Measurements from ENCODE around the gene SCP2.

DNA sequence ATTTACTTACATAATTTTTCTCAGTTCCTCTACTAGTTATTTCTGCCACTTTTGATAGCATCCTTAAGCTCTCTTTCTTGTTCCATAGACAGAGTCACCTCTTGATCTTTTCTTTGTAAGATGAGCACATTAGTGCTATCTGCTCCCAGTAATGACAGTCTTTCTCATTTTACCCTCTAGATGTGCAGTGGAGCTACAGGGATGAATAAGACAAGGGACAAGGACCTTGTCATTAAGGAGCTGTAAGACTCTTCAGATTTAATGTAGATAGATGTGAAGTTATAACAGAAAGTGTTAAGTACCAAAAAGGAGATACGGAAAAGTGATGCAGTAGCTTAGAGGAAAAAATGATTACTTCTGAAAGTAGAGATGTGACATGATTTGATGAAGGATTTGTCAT lies 20.4 kb downstream of the SCP2 start:
- TF ChIP-seq POLR2A (IDR thresholded peaks at IDR 0.05) = no peak
- TF ChIP-seq, protein P1, sequence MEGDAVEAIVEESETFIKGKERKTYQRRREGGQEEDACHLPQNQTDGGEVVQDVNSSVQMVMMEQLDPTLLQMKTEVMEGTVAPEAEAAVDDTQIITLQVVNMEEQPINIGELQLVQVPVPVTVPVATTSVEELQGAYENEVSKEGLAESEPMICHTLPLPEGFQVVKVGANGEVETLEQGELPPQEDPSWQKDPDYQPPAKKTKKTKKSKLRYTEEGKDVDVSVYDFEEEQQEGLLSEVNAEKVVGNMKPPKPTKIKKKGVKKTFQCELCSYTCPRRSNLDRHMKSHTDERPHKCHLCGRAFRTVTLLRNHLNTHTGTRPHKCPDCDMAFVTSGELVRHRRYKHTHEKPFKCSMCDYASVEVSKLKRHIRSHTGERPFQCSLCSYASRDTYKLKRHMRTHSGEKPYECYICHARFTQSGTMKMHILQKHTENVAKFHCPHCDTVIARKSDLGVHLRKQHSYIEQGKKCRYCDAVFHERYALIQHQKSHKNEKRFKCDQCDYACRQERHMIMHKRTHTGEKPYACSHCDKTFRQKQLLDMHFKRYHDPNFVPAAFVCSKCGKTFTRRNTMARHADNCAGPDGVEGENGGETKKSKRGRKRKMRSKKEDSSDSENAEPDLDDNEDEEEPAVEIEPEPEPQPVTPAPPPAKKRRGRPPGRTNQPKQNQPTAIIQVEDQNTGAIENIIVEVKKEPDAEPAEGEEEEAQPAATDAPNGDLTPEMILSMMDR (IDR thresholded peaks at IDR 0.05) = no peak
- TF ChIP-seq POLR2AphosphoS5 (IDR thresholded peaks at IDR 0.05) = no peak
